Vagina (tissue), 2 donors: ENCODE measurements around the gene PTGR3.

Experiments
- POLR2A ChIP-seq, 2 donors: fragments of 450-650 bp; IDR thresholded peaks; one replicate each; pipeline ENCODE4 v1.6.1; 2017; ENCODE audit warnings: antibody characterized with exemption in 2 of 2, mild to moderate bottlenecking in 2 of 2, moderate library complexity in 2 of 2
- POLR2AphosphoS5 ChIP-seq, 2 donors: sonication (generic); formaldehyde crosslinking; IDR thresholded peaks; one replicate each; pipeline ENCODE4 v1.9.0; 2017; ENCODE audit warnings: antibody characterized with exemption in 2 of 2, mild to moderate bottlenecking in 2 of 2, low read depth in 1 of 2; ENCODE audit not compliant: insufficient read depth in 1 of 2
- TF ChIP-seq, protein P1 (sequence below), 3 experiments: fragments of 450-650 bp in 2 of 3; fragments of 200-600 bp in 1 of 3; sonication (generic) in 1 of 3; IDR thresholded peaks; one replicate each; pipeline ENCODE4 v1.5.1; 2017 to 2019; ENCODE audit warnings: antibody characterized with exemption in 3 of 3, mild to moderate bottlenecking in 2 of 3, moderate library complexity in 2 of 3

DNA sequence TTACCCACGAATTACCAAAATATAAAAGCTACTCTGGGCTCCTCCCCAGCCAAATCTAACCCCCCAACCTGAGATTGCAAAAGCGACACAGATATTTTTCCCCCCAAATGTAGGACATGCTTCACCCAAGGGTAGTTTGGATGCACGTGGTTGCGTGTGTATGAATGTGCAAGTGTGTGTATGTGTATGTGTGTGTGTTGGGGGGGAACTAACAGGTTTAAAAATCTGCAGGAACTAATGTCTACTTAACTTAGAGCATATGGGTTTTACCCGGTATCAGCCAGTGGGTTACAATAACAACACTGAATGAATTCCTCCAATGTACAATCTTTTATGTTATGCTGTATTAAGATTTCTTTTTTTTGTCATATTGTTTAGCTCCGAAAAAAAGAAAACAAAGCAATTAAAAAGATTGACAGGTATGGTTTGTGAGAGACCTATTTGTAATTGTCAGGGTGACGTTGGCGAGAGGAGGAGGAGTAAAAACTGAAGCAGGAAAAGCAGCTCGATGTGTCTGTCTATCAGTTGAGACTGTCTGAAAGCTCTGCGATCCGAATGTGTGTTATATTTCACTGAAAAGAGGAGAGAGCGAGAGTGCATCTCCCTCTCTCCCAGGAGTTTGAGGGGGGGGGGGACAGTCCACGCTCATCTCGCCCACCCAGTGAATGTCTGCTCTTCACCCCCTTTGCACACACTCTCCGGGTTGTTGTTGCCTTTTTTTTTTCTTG lies 1.5 kb upstream of the PTGR3 start, which contains the start of gene TSHZ1:
- TF ChIP-seq POLR2A (IDR thresholded peaks at IDR 0.05) (peak in 1 of 2 donors; percentile 89), POLR2AphosphoS5 (IDR thresholded peaks at IDR 0.05; ENCODE audit: insufficient read depth in 1 of 2, low read depth in 1 of 2) (peak in 1 of 2 donors; percentile 95)
- TF ChIP-seq, protein P1, sequence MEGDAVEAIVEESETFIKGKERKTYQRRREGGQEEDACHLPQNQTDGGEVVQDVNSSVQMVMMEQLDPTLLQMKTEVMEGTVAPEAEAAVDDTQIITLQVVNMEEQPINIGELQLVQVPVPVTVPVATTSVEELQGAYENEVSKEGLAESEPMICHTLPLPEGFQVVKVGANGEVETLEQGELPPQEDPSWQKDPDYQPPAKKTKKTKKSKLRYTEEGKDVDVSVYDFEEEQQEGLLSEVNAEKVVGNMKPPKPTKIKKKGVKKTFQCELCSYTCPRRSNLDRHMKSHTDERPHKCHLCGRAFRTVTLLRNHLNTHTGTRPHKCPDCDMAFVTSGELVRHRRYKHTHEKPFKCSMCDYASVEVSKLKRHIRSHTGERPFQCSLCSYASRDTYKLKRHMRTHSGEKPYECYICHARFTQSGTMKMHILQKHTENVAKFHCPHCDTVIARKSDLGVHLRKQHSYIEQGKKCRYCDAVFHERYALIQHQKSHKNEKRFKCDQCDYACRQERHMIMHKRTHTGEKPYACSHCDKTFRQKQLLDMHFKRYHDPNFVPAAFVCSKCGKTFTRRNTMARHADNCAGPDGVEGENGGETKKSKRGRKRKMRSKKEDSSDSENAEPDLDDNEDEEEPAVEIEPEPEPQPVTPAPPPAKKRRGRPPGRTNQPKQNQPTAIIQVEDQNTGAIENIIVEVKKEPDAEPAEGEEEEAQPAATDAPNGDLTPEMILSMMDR (IDR thresholded peaks at IDR 0.05): no peak
